Pericardium fibroblast (primary cell): ENCODE results near the gene TNFSF15. TPM values are rescaled to one million over a fixed set of nuclear protein-coding genes. Genes with fewer than 3 reads are reported as not detected.

Source experiments
- total RNA-seq: library from RNA; depleted of rRNA; stranded (reverse); fragments of >200 nt; gene quantifications from 2 replicates; pipeline ENCODE4 v1.2.3, GENCODE V29; 2015

Gene TNFSF15
- total RNA-seq: 0.26 and 0.35 TPM in 2 replicates

GRCh38 chr9:114805670-114806525 is at the start of gene TNFSF15:
TSS of gene TNFSF15 (minus strand) at chr9:114806039. CDS start at chr9:114806012, 27 bp downstream.

Other genes starting within 250 kb of the TNFSF15 start
- gene ATP6V1G1, start 218.3 kb downstream of the TNFSF15 start, total RNA-seq: 108 and 111 TPM in 2 replicates
- gene TMEM268, start 194.7 kb downstream of the TNFSF15 start, total RNA-seq: 4.1 and 14.2 TPM in 2 replicates
- not detected in 2 replicates for gene TEX53, start 148.2 kb downstream of the TNFSF15 start, total RNA-seq
- not detected in 2 replicates for gene TEX48, start 123.8 kb downstream of the TNFSF15 start, total RNA-seq
- gene TNFSF8, start 124.6 kb upstream of the TNFSF15 start, total RNA-seq: not detected in 2 replicates